Gastrocnemius medialis (tissue), 4 donors: ENCODE measurements around the gene SHANK3.

Experiments
- CTCF ChIP-seq, 5 experiments: fragments of 450-650 bp in 3 of 5; fragments of 200-600 bp in 2 of 5; sonication (generic) in 2 of 5; IDR thresholded peaks in 4 of 5; conservative IDR thresholded peaks in 1 of 5; 1 replicate in 4 of 5; 2 replicates in 1 of 5; pipeline ENCODE4 v1.5.1; 2016 to 2019; ENCODE audit warnings: antibody characterized with exemption in 5 of 5, mild to moderate bottlenecking in 3 of 5, moderate library complexity in 3 of 5
- POLR2A ChIP-seq, 2 donors: fragments of 450-650 bp; IDR thresholded peaks; one replicate each; pipeline ENCODE4 v1.6.1; 2017; ENCODE audit warnings: antibody characterized with exemption in 2 of 2, mild to moderate bottlenecking in 2 of 2, moderate library complexity in 2 of 2

GRCh38 chr22:50701076-50701419 lies 28.4 kb downstream of the SHANK3 start:
- TF ChIP-seq CTCF (IDR thresholded peaks at IDR 0.05 in 4 of 5, conservative IDR thresholded peaks at IDR 0.05 in 1 of 5) (no peak), POLR2A (IDR thresholded peaks at IDR 0.05) (no peak)
